SK-N-SH (cell line): ENCODE measurements around the gene COMMD8. TPM values are rescaled to one million over a fixed set of nuclear protein-coding genes. Genes with fewer than 3 reads are reported as not detected.

Source experiments
- CTCF ChIA-PET: fragments of 300-600, 350-600 bp; formaldehyde crosslinking; extraction: SDS; loops from one replicate; lab custom pipeline; 2021; lab: Yijun Ruan, JAX
- POLR2A ChIA-PET: fragments of 350-600 bp; sonication (Branson Sonifier 250); formaldehyde crosslinking; extraction: SDS; loops from one replicate; lab custom pipeline; 2020; ENCODE audit warnings: antibody characterized with exemption, inconsistent platforms; lab: Yijun Ruan, JAX
- DNase-seq: peaks from one replicate; pipeline ENCODE4 v3.0.0; 2012
- H2AFZ ChIP-seq: fragments of 200-600 bp; sonication (generic); 2 replicates; pipeline ENCODE4 v1.8.1; 2016; ENCODE audit warnings: antibody characterized with exemption, mild to moderate bottlenecking, low read depth
- H3F3A ChIP-seq: fragments of 200-600 bp; sonication (generic); replicated peaks from 2 replicates; pipeline ENCODE3; 2016; ENCODE audit warnings: antibody characterized with exemption, mild to moderate bottlenecking; ENCODE audit not compliant: insufficient read depth
- H3K27ac ChIP-seq, 2 experiments: fragments of 200-500 bp in 1 of 2; fragments of 200-600 bp in 1 of 2; sonication (Bioruptor generic) in 1 of 2; sonication (generic), shearing (Covaris generic) in 1 of 2; 2 replicates each; pipeline versions ENCODE4 v1.5.1 to v1.6.1; 2014 to 2016; ENCODE audit warnings: low read depth in 2 of 2, inconsistent platforms in 1 of 2, low read length in 1 of 2, mild to moderate bottlenecking in 1 of 2, mixed read lengths in 1 of 2
- H3K27me3 ChIP-seq: fragments of 200-600 bp; sonication (generic), shearing (Covaris generic); 2 replicates; pipeline ENCODE4 v1.6.1; 2016; ENCODE audit warnings: mixed run types; ENCODE audit not compliant: insufficient read depth
- H3K36me3 ChIP-seq, 2 experiments: fragments of 200-500 bp in 1 of 2; fragments of 200-600 bp in 1 of 2; sonication (Bioruptor generic) in 1 of 2; sonication (generic) in 1 of 2; replicated peaks in 1 of 2; 2 replicates each; pipeline versions ENCODE3 to v1.5.1; 2014 to 2016; ENCODE audit warnings: low read length in 1 of 2, mild to moderate bottlenecking in 1 of 2; ENCODE audit not compliant: insufficient read depth in 2 of 2, control insufficient read depth in 1 of 2
- H3K4me1 ChIP-seq, 2 experiments: fragments of 200-500 bp in 1 of 2; fragments of 200-600 bp in 1 of 2; sonication (Bioruptor generic) in 1 of 2; sonication (generic), shearing (Covaris generic) in 1 of 2; 2 replicates each; pipeline versions ENCODE4 v1.5.1 to v1.6.1; 2014 to 2016; ENCODE audit warnings: low read depth in 1 of 2, low read length in 1 of 2, mixed run types in 1 of 2; ENCODE audit not compliant: insufficient read depth in 2 of 2, control insufficient read depth in 1 of 2
- H3K4me2 ChIP-seq: fragments of 200-600 bp; sonication (generic), shearing (Covaris generic); 2 replicates; pipeline ENCODE4 v1.6.1; 2017; ENCODE audit warnings: mixed run types
- H3K4me3 ChIP-seq, 2 experiments: fragments of 200-500 bp in 1 of 2; fragments of 200-600 bp in 1 of 2; sonication (Bioruptor generic) in 1 of 2; sonication (generic), shearing (Covaris generic) in 1 of 2; 2 replicates each; pipeline versions ENCODE4 v1.5.1 to v1.8.1; 2014 to 2016; ENCODE audit warnings: low read depth in 2 of 2, inconsistent platforms in 1 of 2, low read length in 1 of 2, mild to moderate bottlenecking in 1 of 2, mixed read lengths in 1 of 2, moderate library complexity in 1 of 2
- H3K79me2 ChIP-seq: fragments of 200-600 bp; sonication (generic); 2 replicates; pipeline ENCODE4 v1.8.1; 2017; ENCODE audit warnings: mild to moderate bottlenecking; ENCODE audit not compliant: insufficient read depth
- H3K9ac ChIP-seq: fragments of 200-600 bp; sonication (generic); 2 replicates; pipeline ENCODE4 v1.6.1; 2017; ENCODE audit warnings: mixed run types
- H3K9me2 ChIP-seq: fragments of 200-600 bp; sonication (generic); 2 replicates; pipeline ENCODE4 v1.6.1; 2017; ENCODE audit warnings: mixed run types
- H3K9me3 ChIP-seq: fragments of 200-600 bp; sonication (generic); 2 replicates; pipeline ENCODE4 v1.6.1; 2017; ENCODE audit warnings: mixed run types, mild to moderate bottlenecking, moderate library complexity
- H4K20me1 ChIP-seq: fragments of 200-600 bp; sonication (generic); 2 replicates; pipeline ENCODE4 v1.6.1; 2017; ENCODE audit warnings: mild to moderate bottlenecking, mixed run types; ENCODE audit not compliant: insufficient read depth
- CHD2 ChIP-seq: fragments of 150-350 bp; IDR thresholded peaks from 2 replicates; pipeline ENCODE4 v1.6.1; 2018; ENCODE audit warnings: low read length; ENCODE audit not compliant: partially characterized antibody
- CTCF ChIP-seq: fragments of 200-600 bp; sonication (generic); IDR thresholded peaks from 2 replicates; pipeline ENCODE4 v1.6.1; 2017; ENCODE audit warnings: antibody characterized with exemption, mild to moderate bottlenecking, moderate library complexity
- ELF1 ChIP-seq: IDR thresholded peaks from 2 replicates; pipeline ENCODE4 v1.4.0; 2012
- EP300 ChIP-seq, 2 experiments: IDR thresholded peaks; 2 replicates each; pipeline versions ENCODE4 v1.4.0 to v1.6.1; 2012; ENCODE audit warnings: borderline replicate concordance in 1 of 2, low read depth in 1 of 2, low read length in 1 of 2
- EZH2phosphoT487 ChIP-seq: fragments of 200-600 bp; sonication (generic); IDR thresholded peaks from 2 replicates; pipeline ENCODE4 v1.6.1; 2017; ENCODE audit warnings: low read depth, mixed run types, mild to moderate bottlenecking, antibody characterized with exemption, moderate library complexity, borderline replicate concordance
- FOXJ3 ChIP-seq: sonication (generic); formaldehyde crosslinking; IDR thresholded peaks from 2 replicates; pipeline ENCODE4 v1.5.1; 2020; ENCODE audit warnings: mild to moderate bottlenecking, missing genetic modification reagents
- GATA2 ChIP-seq: sonication (generic); formaldehyde crosslinking; IDR thresholded peaks from 2 replicates; pipeline ENCODE4 v1.5.0; 2020; ENCODE audit warnings: mild to moderate bottlenecking, missing genetic modification reagents
- JUND ChIP-seq: IDR thresholded peaks from 2 replicates; pipeline ENCODE4 v1.4.0; 2012
- MEF2A ChIP-seq: IDR thresholded peaks from 2 replicates; pipeline ENCODE4 v1.4.0; 2012; ENCODE audit warnings: low read depth, borderline replicate concordance
- NFIC ChIP-seq: IDR thresholded peaks from 2 replicates; pipeline ENCODE4 v1.4.0; 2012; ENCODE audit warnings: borderline replicate concordance
- PBX3 ChIP-seq: IDR thresholded peaks from 2 replicates; pipeline ENCODE4; 2012
- POLR2AphosphoS5 ChIP-seq: IDR thresholded peaks from 2 replicates; pipeline ENCODE4 v1.6.1; 2012; ENCODE audit warnings: low read depth, low read length
- RAD21 ChIP-seq: IDR thresholded peaks from 2 replicates; pipeline ENCODE4 v1.6.1; 2012; ENCODE audit warnings: mild to moderate bottlenecking, low read length
- RXRA ChIP-seq: IDR thresholded peaks from 2 replicates; pipeline ENCODE4 v1.4.0; 2012; ENCODE audit warnings: low read depth, mild to moderate bottlenecking, borderline replicate concordance
- SMC3 ChIP-seq: IDR thresholded peaks from 2 replicates; pipeline ENCODE4 v1.6.1; 2012; ENCODE audit warnings: low read depth, low read length, improper control_type of control experiment
- TCF12 ChIP-seq: IDR thresholded peaks from 2 replicates; pipeline ENCODE4 v1.4.0; 2012
- USF1 ChIP-seq: IDR thresholded peaks from 2 replicates; pipeline ENCODE4 v1.4.0; 2012; ENCODE audit warnings: low read depth, borderline replicate concordance
- USF2 ChIP-seq: fragments of 150-350 bp; IDR thresholded peaks from 2 replicates; pipeline ENCODE4 v1.6.1; 2017; ENCODE audit warnings: antibody characterized with exemption, low read length, low read depth, borderline replicate concordance
- YY1 ChIP-seq: IDR thresholded peaks from 2 replicates; pipeline ENCODE4 v1.4.0; 2012; ENCODE audit warnings: low read depth, mild to moderate bottlenecking
- ZBTB33 ChIP-seq: IDR thresholded peaks from 2 replicates; pipeline ENCODE4 v1.4.0; 2012; ENCODE audit warnings: low read depth, borderline replicate concordance
- WGBS: methylation state at CpG from one replicate; pipeline ENCODE4 v1.1.6; 2017; ENCODE audit warnings: low lambda C conversion rate; 5-methylcytosine and 5-hydroxymethylcytosine counted together
- polyA plus RNA-seq, 3 experiments: library from polyadenylated mRNA; depleted of rRNA; stranded (reverse); fragments of >200 nt; gene quantifications; 2 replicates each; pipeline ENCODE4 v1.2.3, GENCODE V29; 2012

The COMMD8 gene
- polyA plus RNA-seq, 1 of the 3 experiments (the other 2 are of a cell fraction) = 7.0 TPM

GRCh38 chr4:47478804-47479203, 15.3 kb upstream of the COMMD8 start:
- H3K9me2 ChIP-seq = no peaks in the 10 kb centered on the region
- peaks cover 3% of the 10 kb centered on the region for H3F3A ChIP-seq
- H2AFZ ChIP-seq = no peak overlapping the region
- H3K27ac ChIP-seq = no peak overlapping the region
- no peak for DNase-seq
- ChIA-PET POLR2A (no interaction called here), CTCF (no interaction called here)
- H3K9me3 ChIP-seq = no peaks in the 10 kb centered on the region
- no peaks in the 10 kb centered on the region for H3K79me2 ChIP-seq
- TF ChIP-seq PBX3 = no peak
- TF ChIP-seq JUND = no peak
- TF ChIP-seq MEF2A = no peak
- no peak for TF ChIP-seq ZBTB33
- no peak for TF ChIP-seq FOXJ3 (CRISPR knock-in tag)
- no peak for TF ChIP-seq NFIC
- no peak for TF ChIP-seq SMC3
- no peak for TF ChIP-seq POLR2AphosphoS5
- no peak for TF ChIP-seq TCF12
- TF ChIP-seq YY1 = no peak
- TF ChIP-seq USF2 = no peak
- H3K4me3 ChIP-seq = no peak overlapping the region
- H3K36me3 ChIP-seq = no peaks in the 10 kb centered on the region
- H3K4me1 ChIP-seq = 0 out of 4 replicates have a peak, but pooled peaks cover 0 to 6% of the 10 kb centered on the region in 2 experiments
- 87% methylated on average over 4 of the region's 4 CpGs for WGBS
- no peaks in the 10 kb centered on the region for H3K27me3 ChIP-seq
- no peaks in the 10 kb centered on the region for H4K20me1 ChIP-seq
- H3K4me2 ChIP-seq = no peak overlapping the region
- no peak overlapping the region for H3K9ac ChIP-seq

- Histone ChIP-seq H3K27ac (no peak overlapping the region), H3K4me3 (no peak overlapping the region), H2AFZ (no peak overlapping the region), H4K20me1 (no peaks in the 10 kb centered on the region), H3K36me3 (no peaks in the 10 kb centered on the region), H3K4me1 (peaks cover 0 to 5% of the 10 kb centered on the region in 2 experiments; a peak in 1 of 4 replicates), H3K4me2 (no peak overlapping the region), H3K9ac (no peak overlapping the region), H3K9me2 (no peaks in the 10 kb centered on the region), H3K27me3 (no peaks in the 10 kb centered on the region), H3K9me3 (no peaks in the 10 kb centered on the region), H3F3A (peaks cover 1% of the 10 kb centered on the region), H3K79me2 (no peaks in the 10 kb centered on the region)
- TF ChIP-seq RAD21 = no peak
- TF ChIP-seq RXRA = no peak
- no peak for TF ChIP-seq CHD2
- no peak for TF ChIP-seq EP300 (IDR thresholded peaks at IDR 0.05; ENCODE audit: borderline replicate concordance in 1 of 2, low read depth in 1 of 2, low read length in 1 of 2)
- no peak for TF ChIP-seq GATA2 (CRISPR knock-in tag)
- no peak for TF ChIP-seq ELF1
- no peak for TF ChIP-seq USF2
- no peak for TF ChIP-seq CTCF
- no peak for TF ChIP-seq SMC3
- no peak for TF ChIP-seq USF1
- no peak for TF ChIP-seq EZH2phosphoT487
- DNase-seq = no peak
- 92% methylated on average over 1 of the region's 1 CpG for WGBS
- ChIA-PET POLR2A (no interaction called here), CTCF (no interaction called here)
These were observed 11.9 kb upstream of the COMMD8 start for GRCh38 chr4:47475411-47475810.
